Fibroblast of gingiva (primary cell): ENCODE measurements around the gene TNFAIP2.
"Not testable (repeated sequence)": the region's sequence is repeated elsewhere in the genome, so short reads cannot be mapped to it uniquely, and the experiment has no call there.

ENCODE experiments used
- DNase-seq: peaks from one replicate; pipeline ENCODE4 v3.0.0-alpha.2; 2011; ENCODE audit warnings: low read depth

The TNFAIP2 gene

GRCh38 chr14:103155826-103156394 lies 32.6 kb downstream of the TNFAIP2 start:
- DNase-seq: no peak

GRCh38 chr14:103156651-103157378 lies 33.6 kb downstream of the TNFAIP2 start:
- DNase-seq: no peak

- no peak for DNase-seq
These were observed 34.7 kb downstream of the TNFAIP2 start for GRCh38 chr14:103157969-103158368.

- DNase-seq: no peak
These were observed 35.4 kb downstream of the TNFAIP2 start for GRCh38 chr14:103158688-103159087.

- DNase-seq: no peak
These were observed 37.2 kb downstream of the TNFAIP2 start for GRCh38 chr14:103160321-103161053.

- DNase-seq: peak; percentile 36
These were observed 37.8 kb downstream of the TNFAIP2 start for GRCh38 chr14:103161054-103161397.

GRCh38 chr14:103163199-103163598 lies 39.9 kb downstream of the TNFAIP2 start:
- DNase-seq: no peak

GRCh38 chr14:103164006-103164405 lies 40.7 kb downstream of the TNFAIP2 start:
- DNase-seq: no peak

GRCh38 chr14:103164779-103165178 lies 41.5 kb downstream of the TNFAIP2 start:
- no peak for DNase-seq

GRCh38 chr14:103165323-103165722 lies 42.1 kb downstream of the TNFAIP2 start:
- no peak for DNase-seq

GRCh38 chr14:103169954-103170353 lies 46.7 kb downstream of the TNFAIP2 start:
- no peak for DNase-seq

- not testable (repeated sequence) for DNase-seq
These were observed 47.9 kb downstream of the TNFAIP2 start for GRCh38 chr14:103171206-103171605.

GRCh38 chr14:103172921-103173320 lies 49.7 kb downstream of the TNFAIP2 start:
- DNase-seq: no peak

- DNase-seq: not testable (repeated sequence)
These were observed 50.6 kb downstream of the TNFAIP2 start for GRCh38 chr14:103173887-103174286.

- DNase-seq: not testable (repeated sequence)
These were observed 52.9 kb downstream of the TNFAIP2 start for GRCh38 chr14:103176176-103176575.

GRCh38 chr14:103177376-103177775 lies 54.1 kb downstream of the TNFAIP2 start:
- DNase-seq: no peak

GRCh38 chr14:103178521-103178920 lies 55.3 kb downstream of the TNFAIP2 start:
- no peak for DNase-seq

- DNase-seq: no peak
These were observed 55.8 kb downstream of the TNFAIP2 start for GRCh38 chr14:103179094-103179493.

GRCh38 chr14:103180331-103180730 lies 57.1 kb downstream of the TNFAIP2 start:
- no peak for DNase-seq

- DNase-seq: no peak
These were observed 60.8 kb downstream of the TNFAIP2 start for GRCh38 chr14:103184046-103184445.

- DNase-seq: no peak
These were observed 62.1 kb downstream of the TNFAIP2 start for GRCh38 chr14:103185051-103186029.

- DNase-seq: no peak
These were observed 63.1 kb downstream of the TNFAIP2 start for GRCh38 chr14:103186241-103186822.
